ENCODE data around the gene IRF3.

Gene IRF3

GRCh38 chr19:49658566-49659442 lies 6.9 kb downstream of the IRF3 start:
- H3K9me3 ChIP-seq = no peaks in the 10 kb centered on the region
- H3K36me3 ChIP-seq = peaks cover 63% of the 10 kb centered on the region
- no peaks in the 10 kb centered on the region for H3K4me1 ChIP-seq
- no peak for DNase-seq
- H3K4me3 ChIP-seq (ENCODE audit: low read depth, low read length) = no peak overlapping the region
- H3K27me3 ChIP-seq = no peaks in the 10 kb centered on the region
- TF ChIP-seq CTCF (IDR thresholded peaks at IDR 0.05; ENCODE audit: low read depth, low read length) = no peak

- Histone ChIP-seq H3K9me3 (no peaks in the 10 kb centered on the region), H3K36me3 (peaks cover 68% of the 10 kb centered on the region), H3K27me3 (no peaks in the 10 kb centered on the region), H3K4me1 (no peaks in the 10 kb centered on the region), H3K4me3 (ENCODE audit: low read depth, low read length) (no peak overlapping the region)
- DNase-seq = no peak
- TF ChIP-seq CTCF (IDR thresholded peaks at IDR 0.05; ENCODE audit: low read depth, low read length) = no peak
These were observed 7.5 kb downstream of the IRF3 start for GRCh38 chr19:49658139-49658517.

- Histone ChIP-seq H3K27me3 (no peaks in the 10 kb centered on the region), H3K36me3 (peaks cover 73% of the 10 kb centered on the region), H3K9me3 (no peaks in the 10 kb centered on the region), H3K4me1 (no peaks in the 10 kb centered on the region), H3K4me3 (ENCODE audit: low read depth, low read length) (no peak overlapping the region)
- TF ChIP-seq CTCF (IDR thresholded peaks at IDR 0.05; ENCODE audit: low read depth, low read length) = no peak
- no peak for DNase-seq
These were observed 8.0 kb downstream of the IRF3 start for GRCh38 chr19:49657493-49658138.

- Histone ChIP-seq H3K27me3 (no peaks in the 10 kb centered on the region), H3K36me3 (peaks cover 71% of the 10 kb centered on the region), H3K9me3 (no peaks in the 10 kb centered on the region), H3K4me3 (ENCODE audit: low read depth, low read length) (no peak overlapping the region), H3K4me1 (no peaks in the 10 kb centered on the region)
- DNase-seq = no peak
- TF ChIP-seq CTCF (IDR thresholded peaks at IDR 0.05; ENCODE audit: low read depth, low read length) = no peak
These were observed 9.1 kb downstream of the IRF3 start for GRCh38 chr19:49656456-49657109.

- no peak for TF ChIP-seq CTCF (IDR thresholded peaks at IDR 0.05; ENCODE audit: low read depth, low read length)
- DNase-seq = no peak
- Histone ChIP-seq H3K27me3 (no peaks in the 10 kb centered on the region), H3K4me1 (no peaks in the 10 kb centered on the region), H3K4me3 (ENCODE audit: low read depth, low read length) (no peak overlapping the region), H3K36me3 (peaks cover 75% of the 10 kb centered on the region), H3K9me3 (no peaks in the 10 kb centered on the region)
These were observed 9.8 kb downstream of the IRF3 start for GRCh38 chr19:49655570-49656455.

Data from BE2C (cell line).